GM19351 (cell line): ENCODE results near the gene ALAS1.
"Not testable (repeated sequence)": the region's sequence is repeated elsewhere in the genome, so short reads cannot be mapped to it uniquely, and the experiment has no call there.

ENCODE experiments used
- ATAC-seq: cut with Tn5 transposase; IDR thresholded peaks from one replicate; pipeline ENCODE4 v1.9.1; 2021; ENCODE audit warnings: mild to moderate bottlenecking, moderate library complexity; ENCODE audit not compliant: unreplicated experiment

ALAS1 gene

GRCh38 chr3:52176180-52176752 is 21.7 kb upstream of the ALAS1 start:
- no peak for ATAC-seq

GRCh38 chr3:52176951-52177700 is 20.8 kb upstream of the ALAS1 start:
- no peak for ATAC-seq

DNA sequence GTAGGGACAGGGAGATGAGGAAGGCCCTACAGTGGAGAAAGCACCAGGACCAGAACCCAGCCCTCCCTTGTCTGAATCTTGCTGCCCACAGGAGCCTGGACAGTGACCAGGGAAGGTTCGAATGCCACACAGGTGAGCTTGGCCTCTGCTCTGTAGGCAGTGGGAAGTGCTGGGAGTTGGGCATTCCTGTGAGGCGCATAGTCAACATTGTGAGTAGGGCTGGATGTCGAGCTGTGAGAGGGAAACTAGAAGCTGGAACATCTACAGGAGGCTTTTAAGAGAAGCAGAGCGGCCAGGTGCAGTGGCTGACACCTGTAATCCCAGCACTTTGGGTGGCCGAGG is 20.3 kb upstream of the ALAS1 start:
- ATAC-seq: no peak

DNA sequence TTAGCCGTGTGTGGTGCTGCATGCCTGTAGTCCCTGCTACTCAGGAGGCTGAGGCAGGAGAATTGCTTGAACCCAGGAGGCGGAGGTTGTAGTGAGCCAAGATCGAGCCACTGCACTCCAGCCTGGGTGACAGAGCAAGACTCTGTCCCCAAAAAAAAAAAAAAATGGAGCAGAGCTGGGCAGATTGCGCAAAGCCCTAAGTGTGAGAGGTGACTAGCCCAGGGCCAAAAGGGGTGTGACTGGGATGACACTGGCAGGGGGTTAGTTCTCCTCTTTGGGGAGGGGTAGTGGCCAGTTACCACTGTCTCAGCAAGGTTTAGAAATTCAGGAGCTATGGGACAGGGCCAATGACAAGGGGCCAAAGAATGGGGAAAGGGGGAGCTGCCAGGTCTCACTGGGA is 19.8 kb upstream of the ALAS1 start:
- not testable (repeated sequence) for ATAC-seq

- ATAC-seq: no peak
Measured at GRCh38 chr3:52178537-52178936, 19.4 kb upstream of the ALAS1 start.

- ATAC-seq: no peak
Measured at GRCh38 chr3:52181543-52181942, 16.4 kb upstream of the ALAS1 start.

DNA sequence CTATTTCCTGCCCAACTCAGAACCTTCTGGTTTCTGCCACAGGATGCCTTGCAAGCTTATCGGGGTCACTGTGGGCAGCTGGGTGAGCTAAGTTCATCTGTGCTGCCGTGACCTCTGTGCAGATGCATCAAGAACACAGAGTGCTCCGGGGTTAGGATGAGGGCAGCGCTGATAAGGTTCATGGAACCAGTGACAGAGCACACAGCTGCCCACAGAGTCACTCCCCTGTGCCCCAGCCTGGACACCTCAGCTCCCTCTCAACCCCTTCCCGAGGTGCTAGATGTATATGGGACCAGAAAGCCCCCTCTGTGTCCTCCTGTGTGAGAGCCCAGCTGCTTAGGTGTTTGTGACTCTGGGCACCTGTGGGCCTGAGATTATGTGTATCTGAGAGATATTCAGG is 15.8 kb upstream of the ALAS1 start:
- ATAC-seq: no peak

- ATAC-seq: no peak
Measured at GRCh38 chr3:52182691-52183090, 15.3 kb upstream of the ALAS1 start.

GRCh38 chr3:52183786-52184445 is 14.0 kb upstream of the ALAS1 start:
- no peak for ATAC-seq

GRCh38 chr3:52184690-52185089 is 13.3 kb upstream of the ALAS1 start:
- no peak for ATAC-seq

- no peak for ATAC-seq
Measured at GRCh38 chr3:52185311-52185710, 12.6 kb upstream of the ALAS1 start.

DNA sequence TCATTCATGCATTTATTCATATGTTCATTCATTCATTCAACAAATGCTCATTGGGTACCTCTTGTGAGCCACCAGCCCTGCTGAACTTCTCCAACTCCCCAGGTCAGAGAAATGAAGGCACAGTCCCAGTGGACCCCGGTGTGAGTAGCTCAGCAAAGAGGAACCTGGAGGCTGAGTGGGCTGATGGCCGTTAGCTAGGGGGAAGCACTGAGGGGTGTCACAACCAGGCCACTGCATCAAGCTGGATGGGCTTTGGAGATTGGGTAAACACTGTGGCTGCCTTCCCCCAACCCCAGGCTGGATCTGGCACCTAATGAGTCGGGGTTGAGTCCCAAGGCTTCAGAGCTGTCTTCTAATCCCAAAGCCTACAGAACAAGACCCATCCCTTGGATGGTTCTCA is 12.1 kb upstream of the ALAS1 start:
- no peak for ATAC-seq

DNA sequence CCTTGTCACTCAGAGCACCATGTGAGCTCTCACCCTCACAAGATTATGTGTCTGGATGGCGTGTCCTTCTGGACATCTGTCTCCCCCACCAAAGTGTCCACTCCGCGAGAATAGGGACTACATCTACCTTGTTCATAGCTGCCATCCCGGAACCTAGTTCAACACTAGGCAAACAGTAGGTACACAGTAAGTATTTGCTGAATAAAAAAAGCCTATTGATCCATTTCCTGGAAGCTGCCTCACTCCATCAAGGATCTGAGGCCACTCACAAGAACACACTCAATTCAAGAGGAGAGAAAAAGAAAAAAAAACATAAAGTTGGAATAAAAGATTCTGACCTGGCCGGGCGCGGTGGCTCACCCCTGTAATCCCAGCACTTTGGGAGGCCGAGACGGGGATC is 11.2 kb upstream of the ALAS1 start:
- no peak for ATAC-seq

DNA sequence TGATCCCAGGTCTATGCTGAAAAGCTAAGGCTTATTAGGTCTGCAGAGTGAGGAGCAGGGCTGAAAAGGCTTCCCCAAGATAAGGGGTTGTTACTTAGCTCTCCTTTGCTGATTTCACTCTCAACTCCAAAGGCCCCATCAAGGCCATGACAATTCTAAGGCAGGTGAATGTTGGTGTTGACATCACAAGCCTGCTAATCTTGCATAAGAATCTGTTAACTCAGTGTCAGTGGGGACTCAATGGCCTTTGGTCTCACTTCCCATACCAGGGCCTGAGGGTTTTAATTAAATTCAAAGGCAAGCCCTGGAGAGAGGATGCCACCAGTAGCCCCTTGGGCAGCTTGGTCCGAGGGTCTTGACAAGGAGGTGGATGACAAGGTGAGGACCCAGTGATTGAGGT is 9.4 kb upstream of the ALAS1 start:
- no peak for ATAC-seq

- no peak for ATAC-seq
Measured at GRCh38 chr3:52190294-52191074, 7.5 kb upstream of the ALAS1 start.

GRCh38 chr3:52191663-52192062 is 6.3 kb upstream of the ALAS1 start:
- ATAC-seq: no peak

- no peak for ATAC-seq
Measured at GRCh38 chr3:52193065-52193464, 4.9 kb upstream of the ALAS1 start.

DNA sequence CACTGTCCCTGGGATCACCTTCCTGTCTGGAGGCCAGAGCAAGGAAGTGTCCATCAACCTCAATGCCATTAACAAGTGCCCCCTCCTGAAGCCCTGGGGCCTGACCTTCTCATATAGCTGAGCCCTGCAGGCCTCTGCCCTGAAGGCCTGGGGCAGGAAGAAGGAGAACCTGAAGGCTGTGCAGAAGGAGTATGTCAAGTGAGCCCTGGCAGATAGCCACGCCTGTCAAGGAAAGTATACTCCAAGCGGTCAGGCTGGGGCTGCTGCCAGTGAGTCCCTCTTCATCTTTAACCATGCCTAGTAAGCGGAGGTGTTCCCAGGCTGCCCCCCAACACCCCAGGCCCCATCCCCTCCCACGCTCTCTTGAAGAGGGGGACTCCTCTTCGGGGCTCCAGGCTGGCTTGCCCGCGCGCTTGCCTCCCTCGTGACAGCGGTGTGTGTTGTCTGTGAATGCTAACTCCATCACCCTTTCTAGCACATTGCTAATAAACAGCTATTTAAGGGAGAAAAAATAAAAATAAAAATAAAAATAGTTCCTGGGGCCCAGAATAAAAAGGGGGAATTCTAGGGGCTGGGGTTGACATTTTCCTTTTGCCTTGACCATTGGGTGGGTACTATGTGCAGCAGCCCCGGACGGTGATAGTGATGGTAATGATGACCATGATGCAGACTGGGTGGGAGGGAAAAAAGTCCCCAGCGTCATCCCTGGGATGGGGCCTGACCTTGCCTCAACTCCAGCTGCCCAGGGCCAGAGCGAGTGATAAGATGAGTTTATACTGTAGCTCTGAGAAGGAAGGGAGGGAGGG is 3.3 kb upstream of the ALAS1 start:
- ATAC-seq: no peak

GRCh38 chr3:52195291-52195597 is 2.7 kb upstream of the ALAS1 start:
- ATAC-seq: no peak

DNA sequence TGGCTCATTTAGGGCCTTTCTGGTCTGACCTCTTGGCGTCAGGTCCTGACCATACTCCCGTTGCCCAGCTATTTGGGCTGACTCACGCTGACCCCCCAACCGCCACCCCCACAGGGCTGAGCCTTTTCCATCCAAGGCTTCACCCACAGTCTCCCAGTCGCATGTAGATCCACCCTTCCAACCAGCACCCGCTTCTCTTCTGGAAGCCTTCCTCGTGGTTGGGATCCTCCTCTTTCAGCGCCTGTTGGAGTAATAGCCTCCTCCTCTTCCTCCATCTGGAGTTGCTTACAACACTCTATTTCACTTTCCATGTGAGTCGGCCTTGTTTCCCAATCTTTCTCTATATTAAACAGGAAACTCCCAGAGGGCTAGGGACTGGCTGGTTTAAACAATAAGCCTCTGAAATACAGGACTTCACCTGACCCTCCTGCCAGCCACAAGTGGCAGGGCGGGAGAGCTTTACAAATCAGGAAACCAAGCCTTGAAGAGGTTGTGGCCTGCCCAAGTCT is 2.1 kb upstream of the ALAS1 start:
- ATAC-seq: no peak

DNA sequence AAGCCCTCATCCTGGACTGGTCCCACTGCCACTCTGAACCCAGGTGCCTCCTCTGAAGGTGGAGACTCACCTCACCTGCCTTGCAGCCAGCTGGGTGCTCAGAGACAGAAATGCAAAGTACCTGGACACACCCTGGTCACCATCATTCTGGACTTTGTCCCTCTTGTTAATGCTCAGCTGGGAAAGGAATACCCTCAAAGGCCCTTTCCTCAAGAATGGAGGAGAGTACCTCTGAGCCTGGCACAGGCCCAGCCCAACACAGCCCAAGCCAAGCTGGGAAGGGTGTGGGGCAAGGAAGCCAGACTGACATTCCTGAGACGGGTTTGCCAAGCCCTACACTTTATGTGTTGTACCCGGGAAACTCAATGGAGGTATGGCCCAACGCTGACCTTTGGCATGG is 983 bp upstream of the ALAS1 start:
- ATAC-seq: no peak
